AG10803 (cell line): Measurements from ENCODE around the gene ADGRA1.

Experiments used
- DNase-seq: peaks from one replicate; pipeline ENCODE4 v3.0.0; 2010; ENCODE audit warnings: low read depth
- H3K4me3 ChIP-seq: 2 replicates; pipeline ENCODE4 v1.5.1; 2011; ENCODE audit warnings: mild to moderate bottlenecking, low read length, control low read depth
- CTCF ChIP-seq: conservative IDR thresholded peaks from 2 replicates; pipeline ENCODE4 v1.5.1; 2011; ENCODE audit warnings: mild to moderate bottlenecking, low read length, control low read depth, inconsistent platforms

The ADGRA1 gene

GRCh38 chr10:133179651-133180050 lies 91.9 kb downstream of the ADGRA1 start:
- TF ChIP-seq CTCF = no peak
- H3K4me3 ChIP-seq = no peak overlapping the region
- no peak for DNase-seq

DNA sequence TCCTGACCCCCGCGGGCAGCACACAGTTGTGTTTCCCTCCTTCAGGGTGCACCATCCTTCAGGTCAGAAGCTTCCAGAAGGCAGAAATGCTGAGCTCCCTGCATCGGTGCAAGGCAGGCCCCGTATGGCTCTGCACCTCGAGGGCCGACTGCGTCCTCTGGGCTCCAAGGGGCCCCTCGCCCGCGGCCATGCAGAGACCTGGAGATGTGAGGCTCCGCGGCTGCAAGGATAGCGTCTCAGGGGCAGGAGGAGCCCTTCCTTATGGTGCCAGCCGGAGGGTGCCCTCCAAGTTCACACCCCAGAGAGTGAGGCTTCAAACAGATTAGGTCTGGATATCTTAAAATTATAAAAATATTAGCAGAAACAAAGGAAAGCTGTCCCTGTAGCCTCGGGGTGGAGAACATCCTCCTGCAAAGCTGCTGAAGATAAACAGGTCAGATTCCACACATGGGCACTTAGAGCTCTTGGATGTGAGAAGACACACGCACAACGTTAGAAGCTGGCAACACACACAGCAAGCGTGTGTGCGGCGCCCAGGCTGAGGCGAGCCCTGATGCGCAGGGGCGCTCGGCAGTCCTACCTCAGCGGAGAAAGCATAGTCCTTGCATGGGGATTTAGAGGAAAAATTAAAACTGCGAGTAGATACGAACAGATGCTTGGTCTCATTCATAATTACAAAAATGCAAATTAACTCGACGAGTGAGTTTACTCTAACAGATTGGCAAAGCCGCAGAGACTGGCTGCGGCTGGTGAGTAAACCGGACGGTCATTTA lies 92.7 kb downstream of the ADGRA1 start:
- no peak for TF ChIP-seq CTCF
- no peak overlapping the region for H3K4me3 ChIP-seq
- no peak for DNase-seq

GRCh38 chr10:133180965-133181639 lies 93.4 kb downstream of the ADGRA1 start:
- no peak for DNase-seq
- no peak for TF ChIP-seq CTCF
- H3K4me3 ChIP-seq = no peak overlapping the region
